ENCODE measurements around the gene PCDHA10. TPM values are rescaled to one million over a fixed set of nuclear protein-coding genes. Genes with fewer than 3 reads are reported as not detected.

PCDHA10 gene
- total and polyA plus RNA-seq, 3 donors from 2014 or later, result 0.95 to 4.4 (median 3.3) TPM

- H3K4me1 ChIP-seq, result no peaks in the 10 kb centered on the region
- no peaks in the 10 kb centered on the region for H3K27me3 ChIP-seq
- TF ChIP-seq CTCF (IDR thresholded peaks at IDR 0.05), result no peak
- TF ChIP-seq POLR2A (IDR thresholded peaks at IDR 0.05), result no peak
- H3K36me3 ChIP-seq (ENCODE audit: low read depth, missing control alignments), result no peaks in the 10 kb centered on the region
- DNase-seq, result no peak
- intact Hi-C loops (cut with DNase I; ENCODE audit: low total_unique reads), result no loop called here
- H3K27ac ChIP-seq, result no peak overlapping the region
- 37 to 48% methylated on average over 4 to 70 of the region's 94 CpGs for WGBS, 2 donors
- no peak overlapping the region for H3K4me3 ChIP-seq
- H3K9me3 ChIP-seq, result no peaks in the 10 kb centered on the region
Observed at GRCh38 chr5:140857177-140857986, 1.7 kb downstream of the PCDHA10 start.

GRCh38 chr5:140857987-140858240, 2.2 kb downstream of the PCDHA10 start:
- H3K9me3 ChIP-seq, result no peaks in the 10 kb centered on the region
- WGBS, 2 donors, result 30 to 60% methylated on average over 1 to 7 of the region's 22 CpGs
- no peaks in the 10 kb centered on the region for H3K4me1 ChIP-seq
- no peak overlapping the region for H3K4me3 ChIP-seq
- H3K27me3 ChIP-seq, result no peaks in the 10 kb centered on the region
- TF ChIP-seq POLR2A (IDR thresholded peaks at IDR 0.05), result no peak
- no peak for TF ChIP-seq CTCF (IDR thresholded peaks at IDR 0.05)
- intact Hi-C loops (cut with DNase I; ENCODE audit: low total_unique reads), result no loop called here
- no peaks in the 10 kb centered on the region for H3K36me3 ChIP-seq (ENCODE audit: low read depth, missing control alignments)
- H3K27ac ChIP-seq, result no peak overlapping the region
- DNase-seq, result no peak

GRCh38 chr5:140862441-140863295, 7.0 kb downstream of the PCDHA10 start:
- H3K27ac ChIP-seq, result no peak overlapping the region
- 33 to 35% methylated on average over 22 to 66 of the region's 76 CpGs for WGBS, 2 donors
- no peak for TF ChIP-seq CTCF (IDR thresholded peaks at IDR 0.05)
- TF ChIP-seq POLR2A (IDR thresholded peaks at IDR 0.05), result no peak
- no peak overlapping the region for H3K4me3 ChIP-seq
- intact Hi-C loops (cut with DNase I; ENCODE audit: low total_unique reads), result no loop called here
- H3K4me1 ChIP-seq, result no peaks in the 10 kb centered on the region
- no peaks in the 10 kb centered on the region for H3K27me3 ChIP-seq
- H3K36me3 ChIP-seq (ENCODE audit: low read depth, missing control alignments), result no peaks in the 10 kb centered on the region
- no peaks in the 10 kb centered on the region for H3K9me3 ChIP-seq
- DNase-seq, result no peak

GRCh38 chr5:140868721-140869554, 13.2 kb downstream of the PCDHA10 start, which contains the start of gene PCDHA11:
TSS of gene PCDHA11 (plus strand) at chr5:140868957. CDS start at chr5:140869104, 147 bp downstream.
- TF ChIP-seq POLR2A (IDR thresholded peaks at IDR 0.05), result no peak
- TF ChIP-seq CTCF (IDR thresholded peaks at IDR 0.05), result peak in 2 of 3 experiments; percentile 25 to 35
- H3K4me3 ChIP-seq, result peak within 1 kb of the TSS in 1 of 2 donors; percentile 18
- intact Hi-C loops (cut with DNase I; ENCODE audit: low total_unique reads), result no loop called here
- no peak within 1 kb of the TSS for H3K27ac ChIP-seq
- no peaks in the 10 kb centered on the region for H3K4me1 ChIP-seq
- H3K36me3 ChIP-seq (ENCODE audit: low read depth, missing control alignments), result no peaks in the 10 kb centered on the region
- no peaks in the 10 kb centered on the region for H3K27me3 ChIP-seq
- 9 to 12% methylated on average over 23 to 41 of the region's 41 CpGs for WGBS, 2 donors
- no peaks in the 10 kb centered on the region for H3K9me3 ChIP-seq
- DNase-seq, result peak; percentile 52

All from testis (tissue), 3 donors.